Thyroid gland (tissue), 4 donors: ENCODE measurements around the gene SFN. TPM values are rescaled to one million over a fixed set of nuclear protein-coding genes. Genes with fewer than 3 reads are reported as not detected.
"Not testable (repeated sequence)": the region's sequence is repeated elsewhere in the genome, so short reads cannot be mapped to it uniquely, and the experiment has no call there.

Source experiments
- DNase-seq, 2 donors: peaks; one replicate each; pipeline ENCODE4 v3.0.0-alpha.2; 2019
- H3K27ac ChIP-seq, 3 donors: fragments of 200-600 bp; sonication (generic); 1 replicate in 2 of 3; 2 replicates in 1 of 3; pipeline ENCODE4 v1.5.1; 2016 to 2019; ENCODE audit warnings: mild to moderate bottlenecking in 1 of 3, moderate library complexity in 1 of 3
- H3K27me3 ChIP-seq: fragments of 200-600 bp; sonication (generic); one replicate; pipeline ENCODE4 v1.5.1; 2019
- H3K36me3 ChIP-seq, 2 donors: fragments of 200-600 bp; sonication (generic); one replicate each; pipeline ENCODE4 v1.5.1; 2016 to 2019
- H3K4me1 ChIP-seq, 2 donors: fragments of 200-600 bp; sonication (generic); one replicate each; pipeline ENCODE4 v1.5.1; 2017 to 2019
- H3K4me3 ChIP-seq, 3 donors: fragments of 200-600 bp; sonication (generic); replicated peaks in 1 of 3; 1 replicate in 2 of 3; 2 replicates in 1 of 3; pipeline ENCODE4 v1.5.1; 2016; ENCODE audit warnings: mild to moderate bottlenecking in 1 of 3
- H3K9me3 ChIP-seq: fragments of 200-600 bp; sonication (generic); one replicate; pipeline ENCODE4 v1.5.1; 2017
- POLR2A ChIP-seq, 2 donors: fragments of 450-650 bp; IDR thresholded peaks; one replicate each; pipeline ENCODE4 v1.6.1; 2017; ENCODE audit warnings: antibody characterized with exemption in 2 of 2, mild to moderate bottlenecking in 2 of 2, moderate library complexity in 1 of 2
- WGBS, 2 donors: methylation state at CpG; one replicate each; pipeline ENCODE4 v1.1.5; 2017; 5-methylcytosine and 5-hydroxymethylcytosine counted together
- intact Hi-C: fragments of 100-400 bp; cut with DNase I; formaldehyde crosslinking; loops from one replicate; pipeline ENCODE4 v1.15.1; 2023
- total RNA-seq, 4 donors: library from RNA; depleted of rRNA; stranded (reverse); fragments of >200 nt; gene quantifications; one replicate each; pipeline ENCODE4 v1.2.3, GENCODE V29; 2016
- TF ChIP-seq, protein P1 (sequence below), 6 experiments: fragments of 200-600 bp in 3 of 6; fragments of 450-650 bp in 3 of 6; sonication (generic) in 3 of 6; IDR thresholded peaks; one replicate each; pipeline ENCODE4 v1.5.1; 2016 to 2019; ENCODE audit warnings: antibody characterized with exemption in 6 of 6, mild to moderate bottlenecking in 2 of 6, inconsistent platforms in 1 of 6, moderate library complexity in 1 of 6

The SFN gene
- total RNA-seq, 4 donors from 2014 or later: 0.54 to 0.73 (median 0.54) TPM; not detected in 1

DNA sequence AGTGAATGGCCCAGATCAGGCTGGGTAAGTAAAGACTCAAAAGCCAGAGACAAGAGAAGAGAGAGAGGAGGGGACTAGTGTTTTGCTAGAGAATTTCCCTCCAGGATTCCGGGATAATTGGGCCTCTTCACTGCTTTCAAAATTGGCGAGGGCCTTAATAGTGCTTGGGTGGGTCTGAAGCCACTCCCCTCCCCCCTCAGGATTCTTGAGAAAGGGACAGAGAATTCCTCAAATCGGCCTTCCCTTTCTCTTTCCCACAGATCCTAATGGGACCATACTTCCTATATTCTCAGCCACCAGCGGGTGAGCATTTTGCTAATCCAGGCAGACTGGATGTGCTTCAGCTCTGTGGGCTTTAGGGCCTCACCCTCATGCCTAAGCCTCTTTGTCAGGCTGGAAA is 11.9 kb downstream of the SFN start:
- H3K36me3 ChIP-seq: peaks cover 4 to 21% of the 10 kb centered on the region in 2 donors
- H3K9me3 ChIP-seq: no peaks in the 10 kb centered on the region
- TF ChIP-seq, protein P1, sequence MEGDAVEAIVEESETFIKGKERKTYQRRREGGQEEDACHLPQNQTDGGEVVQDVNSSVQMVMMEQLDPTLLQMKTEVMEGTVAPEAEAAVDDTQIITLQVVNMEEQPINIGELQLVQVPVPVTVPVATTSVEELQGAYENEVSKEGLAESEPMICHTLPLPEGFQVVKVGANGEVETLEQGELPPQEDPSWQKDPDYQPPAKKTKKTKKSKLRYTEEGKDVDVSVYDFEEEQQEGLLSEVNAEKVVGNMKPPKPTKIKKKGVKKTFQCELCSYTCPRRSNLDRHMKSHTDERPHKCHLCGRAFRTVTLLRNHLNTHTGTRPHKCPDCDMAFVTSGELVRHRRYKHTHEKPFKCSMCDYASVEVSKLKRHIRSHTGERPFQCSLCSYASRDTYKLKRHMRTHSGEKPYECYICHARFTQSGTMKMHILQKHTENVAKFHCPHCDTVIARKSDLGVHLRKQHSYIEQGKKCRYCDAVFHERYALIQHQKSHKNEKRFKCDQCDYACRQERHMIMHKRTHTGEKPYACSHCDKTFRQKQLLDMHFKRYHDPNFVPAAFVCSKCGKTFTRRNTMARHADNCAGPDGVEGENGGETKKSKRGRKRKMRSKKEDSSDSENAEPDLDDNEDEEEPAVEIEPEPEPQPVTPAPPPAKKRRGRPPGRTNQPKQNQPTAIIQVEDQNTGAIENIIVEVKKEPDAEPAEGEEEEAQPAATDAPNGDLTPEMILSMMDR (IDR thresholded peaks at IDR 0.05): no peak
- no peak for TF ChIP-seq POLR2A (IDR thresholded peaks at IDR 0.05)
- H3K27me3 ChIP-seq: no peaks in the 10 kb centered on the region
- H3K4me3 ChIP-seq: no peak overlapping the region
- no peak overlapping the region for H3K27ac ChIP-seq
- WGBS, 2 donors: 54 to 65% methylated on average over 4 of the region's 4 CpGs
- no peaks in the 10 kb centered on the region for H3K4me1 ChIP-seq
- intact Hi-C loops: loop anchor here (5.0 kb wide), 1 partner anchor 273 kb away; no protein-coding TSS in a partner anchor
- no peak for DNase-seq

DNA sequence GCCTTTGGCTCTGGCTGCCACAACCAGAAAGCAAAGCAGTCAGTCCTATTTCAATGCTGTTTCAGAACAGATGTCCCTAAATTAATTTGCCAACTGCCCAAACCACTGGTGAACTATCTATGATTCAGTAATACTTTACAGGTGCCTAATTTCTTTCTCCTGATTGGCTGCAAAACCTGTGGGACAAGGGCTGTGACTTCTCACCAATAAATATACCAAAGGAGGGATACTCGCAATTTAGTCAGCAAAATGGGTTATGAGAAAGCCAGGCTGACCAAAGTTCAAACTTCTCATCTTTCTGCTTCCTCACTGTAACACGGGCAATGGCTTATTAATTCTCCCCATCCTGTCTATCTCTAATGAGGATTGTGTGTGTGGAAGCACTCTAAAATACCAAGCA is 14.4 kb downstream of the SFN start:
- Histone ChIP-seq H3K27ac (no peak overlapping the region), H3K4me3 (no peak overlapping the region), H3K27me3 (no peaks in the 10 kb centered on the region), H3K4me1 (no peaks in the 10 kb centered on the region), H3K36me3 (peaks cover 24 to 43% of the 10 kb centered on the region in 2 donors), H3K9me3 (no peaks in the 10 kb centered on the region)
- no peak for DNase-seq
- WGBS, 2 donors: 80 to 84% methylated on average over 2 of the region's 2 CpGs
- intact Hi-C loops: loop anchor here (5.0 kb wide), 1 partner anchor 275 kb away; no protein-coding TSS in a partner anchor
- TF ChIP-seq, protein P1 (IDR thresholded peaks at IDR 0.05): no peak
- no peak for TF ChIP-seq POLR2A (IDR thresholded peaks at IDR 0.05)

DNA sequence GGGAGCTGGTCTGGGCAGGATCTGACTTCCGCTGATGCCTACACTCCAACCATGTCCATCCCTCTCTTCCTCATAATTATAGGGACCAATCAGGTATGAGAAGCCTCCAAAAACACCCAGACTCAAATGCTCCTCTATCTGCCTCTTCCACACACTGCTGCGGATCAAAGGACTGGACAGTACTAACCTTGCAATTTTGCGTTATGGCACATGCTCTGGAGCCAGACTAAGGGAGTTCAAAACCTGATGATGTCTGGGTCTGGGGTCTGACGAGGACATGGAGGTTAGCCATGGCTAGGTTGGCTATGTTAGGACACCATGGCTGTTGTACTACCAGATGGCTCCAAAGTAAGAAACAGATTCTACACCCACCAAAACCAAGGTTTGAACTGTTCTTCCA is 16.8 kb downstream of the SFN start:
- 96 to 98% methylated on average over 4 of the region's 4 CpGs for WGBS, 2 donors
- Histone ChIP-seq H3K4me3 (no peak overlapping the region), H3K9me3 (no peaks in the 10 kb centered on the region), H3K36me3 (peaks cover 47 to 68% of the 10 kb centered on the region in 2 donors), H3K27me3 (no peaks in the 10 kb centered on the region), H3K4me1 (no peaks in the 10 kb centered on the region), H3K27ac (no peak overlapping the region)
- TF ChIP-seq, protein P1 (IDR thresholded peaks at IDR 0.05): no peak
- no peak for TF ChIP-seq POLR2A (IDR thresholded peaks at IDR 0.05)
- no peak for DNase-seq
- intact Hi-C loops: loop anchor here (5.0 kb wide), 1 partner anchor 277 kb away; no protein-coding TSS in a partner anchor

DNA sequence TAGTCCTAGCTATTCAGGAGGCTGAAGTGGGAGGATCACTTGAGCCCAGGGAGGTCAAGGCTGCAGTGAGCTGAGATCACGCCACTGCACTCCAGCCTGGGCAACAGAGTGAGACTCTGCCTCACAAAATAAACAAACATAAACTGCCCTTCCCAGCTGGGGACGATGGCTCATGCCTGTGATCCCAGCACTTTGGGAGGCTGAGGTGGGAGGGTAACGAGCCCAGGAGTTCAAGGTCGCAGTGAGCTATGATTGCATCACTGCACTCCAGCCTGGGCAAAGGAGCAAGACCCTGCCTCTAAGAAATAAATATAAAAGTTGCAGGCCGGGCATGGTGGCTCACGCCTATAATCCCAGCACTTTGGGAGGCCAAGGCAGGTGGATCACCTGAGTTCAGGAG is 18.7 kb downstream of the SFN start:
- DNase-seq, intact Hi-C loops, H3K27me3 ChIP-seq, H3K27ac ChIP-seq, H3K4me1 ChIP-seq, H3K9me3 ChIP-seq, H3K4me3 ChIP-seq: not testable (repeated sequence)
- WGBS, 2 donors: 89% methylated on average over 6 of the region's 6 CpGs
- peaks cover 64 to 80% of the 10 kb centered on the region in 2 donors for H3K36me3 ChIP-seq

DNA sequence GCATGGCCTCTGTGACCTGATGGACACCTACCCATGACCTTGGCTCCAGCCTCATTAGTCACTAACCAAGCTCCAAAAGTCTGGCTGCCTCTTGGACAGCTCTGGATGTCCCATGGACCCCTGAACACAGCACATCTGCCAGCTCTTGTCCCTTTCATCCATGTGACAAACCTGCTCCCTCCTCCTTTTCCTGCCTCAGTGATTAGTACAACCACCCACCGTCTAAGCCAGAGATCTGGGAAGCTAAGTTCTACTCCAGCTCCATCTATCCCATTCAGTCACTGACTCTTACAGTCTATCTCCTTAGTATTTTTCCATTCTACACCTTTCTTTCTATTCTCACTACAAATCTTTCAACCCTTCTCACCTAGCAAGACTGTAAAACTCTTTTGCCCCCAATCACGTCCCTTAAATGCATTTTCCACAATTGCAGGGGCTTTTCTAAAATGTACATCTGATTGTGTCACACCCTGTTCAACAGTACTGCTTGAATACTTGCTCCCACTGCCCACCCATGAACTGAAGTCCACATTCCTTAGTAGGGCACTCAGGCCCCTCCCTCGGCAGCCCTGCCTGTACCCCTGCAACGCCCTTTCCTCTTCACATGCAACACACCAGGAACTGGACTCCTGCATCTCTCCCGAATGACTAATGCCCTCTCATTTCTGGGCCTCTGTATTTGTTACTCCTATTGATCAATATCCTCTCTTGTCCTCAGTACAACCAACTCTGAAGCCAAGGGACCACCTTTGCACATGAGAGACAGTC is 19.9 kb downstream of the SFN start:
- H3K4me1 ChIP-seq: no peaks in the 10 kb centered on the region
- no peaks in the 10 kb centered on the region for H3K27me3 ChIP-seq
- no peaks in the 10 kb centered on the region for H3K9me3 ChIP-seq
- WGBS, 2 donors: 91 to 92% methylated on average over 5 of the region's 5 CpGs
- H3K36me3 ChIP-seq: peaks cover 66 to 83% of the 10 kb centered on the region in 2 donors
- H3K4me3 ChIP-seq: no peak overlapping the region
- intact Hi-C loops: no loop called here
- H3K27ac ChIP-seq: no peak overlapping the region
- TF ChIP-seq POLR2A (IDR thresholded peaks at IDR 0.05): no peak
- TF ChIP-seq, protein P1 (IDR thresholded peaks at IDR 0.05): no peak
- no peak for DNase-seq
